SK-N-SH (cell line): Measurements from ENCODE around the gene ZNF775. TPM values are rescaled to one million over a fixed set of nuclear protein-coding genes. Genes with fewer than 3 reads are reported as not detected.

Experiments
- CTCF ChIA-PET: fragments of 300-600, 350-600 bp; formaldehyde crosslinking; extraction: SDS; loops from one replicate; lab custom pipeline; 2021; lab: Yijun Ruan, JAX
- POLR2A ChIA-PET: fragments of 350-600 bp; sonication (Branson Sonifier 250); formaldehyde crosslinking; extraction: SDS; loops from one replicate; lab custom pipeline; 2020; ENCODE audit warnings: antibody characterized with exemption, inconsistent platforms; lab: Yijun Ruan, JAX
- DNase-seq: peaks from one replicate; pipeline ENCODE4 v3.0.0; 2012
- H2AFZ ChIP-seq: fragments of 200-600 bp; sonication (generic); 2 replicates; pipeline ENCODE4 v1.8.1; 2016; ENCODE audit warnings: antibody characterized with exemption, mild to moderate bottlenecking, low read depth
- H3F3A ChIP-seq: fragments of 200-600 bp; sonication (generic); replicated peaks from 2 replicates; pipeline ENCODE3; 2016; ENCODE audit warnings: antibody characterized with exemption, mild to moderate bottlenecking; ENCODE audit not compliant: insufficient read depth
- H3K27ac ChIP-seq, 2 experiments: fragments of 200-500 bp in 1 of 2; fragments of 200-600 bp in 1 of 2; sonication (Bioruptor generic) in 1 of 2; sonication (generic), shearing (Covaris generic) in 1 of 2; 2 replicates each; pipeline versions ENCODE4 v1.5.1 to v1.6.1; 2014 to 2016; ENCODE audit warnings: low read depth in 2 of 2, inconsistent platforms in 1 of 2, low read length in 1 of 2, mild to moderate bottlenecking in 1 of 2, mixed read lengths in 1 of 2
- H3K27me3 ChIP-seq: fragments of 200-600 bp; sonication (generic), shearing (Covaris generic); 2 replicates; pipeline ENCODE4 v1.6.1; 2016; ENCODE audit warnings: mixed run types; ENCODE audit not compliant: insufficient read depth
- H3K36me3 ChIP-seq, 2 experiments: fragments of 200-500 bp in 1 of 2; fragments of 200-600 bp in 1 of 2; sonication (Bioruptor generic) in 1 of 2; sonication (generic) in 1 of 2; replicated peaks in 1 of 2; 2 replicates each; pipeline versions ENCODE3 to v1.5.1; 2014 to 2016; ENCODE audit warnings: low read length in 1 of 2, mild to moderate bottlenecking in 1 of 2; ENCODE audit not compliant: insufficient read depth in 2 of 2, control insufficient read depth in 1 of 2
- H3K4me1 ChIP-seq, 2 experiments: fragments of 200-500 bp in 1 of 2; fragments of 200-600 bp in 1 of 2; sonication (Bioruptor generic) in 1 of 2; sonication (generic), shearing (Covaris generic) in 1 of 2; 2 replicates each; pipeline versions ENCODE4 v1.5.1 to v1.6.1; 2014 to 2016; ENCODE audit warnings: low read depth in 1 of 2, low read length in 1 of 2, mixed run types in 1 of 2; ENCODE audit not compliant: insufficient read depth in 2 of 2, control insufficient read depth in 1 of 2
- H3K4me2 ChIP-seq: fragments of 200-600 bp; sonication (generic), shearing (Covaris generic); 2 replicates; pipeline ENCODE4 v1.6.1; 2017; ENCODE audit warnings: mixed run types
- H3K4me3 ChIP-seq, 2 experiments: fragments of 200-500 bp in 1 of 2; fragments of 200-600 bp in 1 of 2; sonication (Bioruptor generic) in 1 of 2; sonication (generic), shearing (Covaris generic) in 1 of 2; 2 replicates each; pipeline versions ENCODE4 v1.5.1 to v1.8.1; 2014 to 2016; ENCODE audit warnings: low read depth in 2 of 2, inconsistent platforms in 1 of 2, low read length in 1 of 2, mild to moderate bottlenecking in 1 of 2, mixed read lengths in 1 of 2, moderate library complexity in 1 of 2
- H3K79me2 ChIP-seq: fragments of 200-600 bp; sonication (generic); 2 replicates; pipeline ENCODE4 v1.8.1; 2017; ENCODE audit warnings: mild to moderate bottlenecking; ENCODE audit not compliant: insufficient read depth
- H3K9ac ChIP-seq: fragments of 200-600 bp; sonication (generic); 2 replicates; pipeline ENCODE4 v1.6.1; 2017; ENCODE audit warnings: mixed run types
- H3K9me2 ChIP-seq: fragments of 200-600 bp; sonication (generic); 2 replicates; pipeline ENCODE4 v1.6.1; 2017; ENCODE audit warnings: mixed run types
- H3K9me3 ChIP-seq: fragments of 200-600 bp; sonication (generic); 2 replicates; pipeline ENCODE4 v1.6.1; 2017; ENCODE audit warnings: mixed run types, mild to moderate bottlenecking, moderate library complexity
- H4K20me1 ChIP-seq: fragments of 200-600 bp; sonication (generic); 2 replicates; pipeline ENCODE4 v1.6.1; 2017; ENCODE audit warnings: mild to moderate bottlenecking, mixed run types; ENCODE audit not compliant: insufficient read depth
- EP300 ChIP-seq, 2 experiments: IDR thresholded peaks; 2 replicates each; pipeline versions ENCODE4 v1.4.0 to v1.6.1; 2012; ENCODE audit warnings: borderline replicate concordance in 1 of 2, low read depth in 1 of 2, low read length in 1 of 2
- FOSL2 ChIP-seq: IDR thresholded peaks from 2 replicates; pipeline ENCODE4 v1.4.0; 2012; ENCODE audit warnings: low read depth, mild to moderate bottlenecking, moderate library complexity, borderline replicate concordance
- FOXJ3 ChIP-seq: sonication (generic); formaldehyde crosslinking; IDR thresholded peaks from 2 replicates; pipeline ENCODE4 v1.5.1; 2020; ENCODE audit warnings: mild to moderate bottlenecking, missing genetic modification reagents
- FOXM1 ChIP-seq: IDR thresholded peaks from 2 replicates; pipeline ENCODE4 v1.4.0; 2012; ENCODE audit warnings: low read depth, mild to moderate bottlenecking
- GABPA ChIP-seq: IDR thresholded peaks from 2 replicates; pipeline ENCODE4 v1.4.0; 2012; ENCODE audit warnings: low read depth, mild to moderate bottlenecking
- GATA2 ChIP-seq: sonication (generic); formaldehyde crosslinking; IDR thresholded peaks from 2 replicates; pipeline ENCODE4 v1.5.0; 2020; ENCODE audit warnings: mild to moderate bottlenecking, missing genetic modification reagents
- MEF2A ChIP-seq: IDR thresholded peaks from 2 replicates; pipeline ENCODE4 v1.4.0; 2012; ENCODE audit warnings: low read depth, borderline replicate concordance
- MXI1 ChIP-seq: IDR thresholded peaks from 2 replicates; pipeline ENCODE4 v1.6.1; 2012; ENCODE audit warnings: mild to moderate bottlenecking, low read depth, low read length, improper control_type of control experiment
- NRF1 ChIP-seq: IDR thresholded peaks from 2 replicates; pipeline ENCODE4 v1.6.1; 2012; ENCODE audit warnings: low read depth, mild to moderate bottlenecking, low read length
- RCOR1 ChIP-seq: fragments of 150-350 bp; IDR thresholded peaks from 2 replicates; pipeline ENCODE4 v1.6.1; 2017; ENCODE audit warnings: antibody characterized with exemption, low read length
- RXRA ChIP-seq: IDR thresholded peaks from 2 replicates; pipeline ENCODE4 v1.4.0; 2012; ENCODE audit warnings: low read depth, mild to moderate bottlenecking, borderline replicate concordance
- SIN3A ChIP-seq: IDR thresholded peaks from 2 replicates; pipeline ENCODE4 v1.6.1; 2012; ENCODE audit warnings: low read depth, mild to moderate bottlenecking, low read length, moderate library complexity, borderline replicate concordance
- SMC3 ChIP-seq: IDR thresholded peaks from 2 replicates; pipeline ENCODE4 v1.6.1; 2012; ENCODE audit warnings: low read depth, low read length, improper control_type of control experiment
- TAF1 ChIP-seq: IDR thresholded peaks from 2 replicates; pipeline ENCODE4 v1.6.1; 2012; ENCODE audit warnings: low read depth, mild to moderate bottlenecking, low read length, moderate library complexity, borderline replicate concordance
- YY1 ChIP-seq: IDR thresholded peaks from 2 replicates; pipeline ENCODE4 v1.4.0; 2012; ENCODE audit warnings: low read depth, mild to moderate bottlenecking
- WGBS: methylation state at CpG from one replicate; pipeline ENCODE4 v1.1.6; 2017; ENCODE audit warnings: low lambda C conversion rate; 5-methylcytosine and 5-hydroxymethylcytosine counted together
- polyA plus RNA-seq, 3 experiments: library from polyadenylated mRNA; depleted of rRNA; stranded (reverse); fragments of >200 nt; gene quantifications; 2 replicates each; pipeline ENCODE4 v1.2.3, GENCODE V29; 2012
- TF ChIP-seq, protein P1 (sequence below): IDR thresholded peaks from 2 replicates; pipeline ENCODE4 v1.4.0; 2012; ENCODE audit warnings: low read depth, borderline replicate concordance
- TF ChIP-seq, protein P2 (sequence below): IDR thresholded peaks from 2 replicates; pipeline ENCODE4 v1.4.0; 2012; ENCODE audit warnings: low read depth
- TF ChIP-seq, protein P3 (sequence below): fragments of 150-350 bp; IDR thresholded peaks from 2 replicates; pipeline ENCODE4 v1.6.1; 2017; ENCODE audit warnings: antibody characterized with exemption, low read length, low read depth, borderline replicate concordance
- TF ChIP-seq, protein P4 (sequence below): fragments of 200-600 bp; sonication (generic); IDR thresholded peaks from 2 replicates; pipeline ENCODE4 v1.6.1; 2017; ENCODE audit warnings: antibody characterized with exemption, mild to moderate bottlenecking, moderate library complexity

ZNF775 gene
- polyA plus RNA-seq, 1 of the 3 experiments (the other 2 are of a cell fraction): 5.0 TPM

DNA sequence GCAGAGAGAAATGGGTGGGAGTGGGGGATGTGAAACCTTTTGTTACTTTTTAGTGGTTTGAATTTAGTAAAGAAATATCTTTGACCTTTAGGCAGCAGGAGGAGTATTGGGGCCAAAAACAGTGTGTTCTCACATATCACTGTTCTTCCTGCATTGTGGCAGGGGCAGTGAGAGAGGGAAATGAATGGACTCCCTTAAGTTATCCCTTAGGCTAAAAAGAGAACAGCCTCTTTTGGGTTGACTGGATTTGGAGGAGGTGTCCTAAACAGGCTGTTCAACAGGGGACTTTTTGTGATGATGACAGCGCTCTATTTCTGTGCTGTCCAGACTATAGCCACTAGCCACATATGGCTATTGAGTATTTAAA lies 22.3 kb downstream of the ZNF775 start:
- DNase-seq: no peak
- H3K27ac ChIP-seq: no peak overlapping the region
- H3K4me3 ChIP-seq: no peak overlapping the region
- H3K4me1 ChIP-seq: peaks cover 15 to 40% of the 10 kb centered on the region in 2 experiments
- no peak overlapping the region for H3K4me2 ChIP-seq
- H4K20me1 ChIP-seq: no peaks in the 10 kb centered on the region
- WGBS: 100% methylated on average over 1 of the region's 1 CpG
- H3K27me3 ChIP-seq: no peaks in the 10 kb centered on the region
- CTCF ChIA-PET: interaction anchor here (1.1 to 1.8 kb wide), 4 partner anchors 13 to 46 kb away, joined by 3 to 7 read pairs (median 4); no protein-coding TSS in a partner anchor
- H3K9me3 ChIP-seq: no peaks in the 10 kb centered on the region
- no peak for TF ChIP-seq NRF1
- TF ChIP-seq, protein P1, sequence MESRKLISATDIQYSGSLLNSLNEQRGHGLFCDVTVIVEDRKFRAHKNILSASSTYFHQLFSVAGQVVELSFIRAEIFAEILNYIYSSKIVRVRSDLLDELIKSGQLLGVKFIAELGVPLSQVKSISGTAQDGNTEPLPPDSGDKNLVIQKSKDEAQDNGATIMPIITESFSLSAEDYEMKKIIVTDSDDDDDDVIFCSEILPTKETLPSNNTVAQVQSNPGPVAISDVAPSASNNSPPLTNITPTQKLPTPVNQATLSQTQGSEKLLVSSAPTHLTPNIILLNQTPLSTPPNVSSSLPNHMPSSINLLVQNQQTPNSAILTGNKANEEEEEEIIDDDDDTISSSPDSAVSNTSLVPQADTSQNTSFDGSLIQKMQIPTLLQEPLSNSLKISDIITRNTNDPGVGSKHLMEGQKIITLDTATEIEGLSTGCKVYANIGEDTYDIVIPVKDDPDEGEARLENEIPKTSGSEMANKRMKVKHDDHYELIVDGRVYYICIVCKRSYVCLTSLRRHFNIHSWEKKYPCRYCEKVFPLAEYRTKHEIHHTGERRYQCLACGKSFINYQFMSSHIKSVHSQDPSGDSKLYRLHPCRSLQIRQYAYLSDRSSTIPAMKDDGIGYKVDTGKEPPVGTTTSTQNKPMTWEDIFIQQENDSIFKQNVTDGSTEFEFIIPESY: no peak
- no peak for TF ChIP-seq FOXJ3
- TF ChIP-seq MXI1: no peak
- no peaks in the 10 kb centered on the region for H3K9me2 ChIP-seq
- no peaks in the 10 kb centered on the region for H3K79me2 ChIP-seq
- H2AFZ ChIP-seq: no peak overlapping the region
- H3K9ac ChIP-seq: no peak overlapping the region
- H3K36me3 ChIP-seq: peaks cover 0 to 17% of the 10 kb centered on the region in 2 experiments
- POLR2A ChIA-PET: interaction anchor here (0.7 to 2.8 kb wide), 2 partner anchors 31 to 32 kb away, joined by 3 to 10 read pairs; partner anchors contain the start of gene REPIN1
- H3F3A ChIP-seq: peaks cover 9% of the 10 kb centered on the region

DNA sequence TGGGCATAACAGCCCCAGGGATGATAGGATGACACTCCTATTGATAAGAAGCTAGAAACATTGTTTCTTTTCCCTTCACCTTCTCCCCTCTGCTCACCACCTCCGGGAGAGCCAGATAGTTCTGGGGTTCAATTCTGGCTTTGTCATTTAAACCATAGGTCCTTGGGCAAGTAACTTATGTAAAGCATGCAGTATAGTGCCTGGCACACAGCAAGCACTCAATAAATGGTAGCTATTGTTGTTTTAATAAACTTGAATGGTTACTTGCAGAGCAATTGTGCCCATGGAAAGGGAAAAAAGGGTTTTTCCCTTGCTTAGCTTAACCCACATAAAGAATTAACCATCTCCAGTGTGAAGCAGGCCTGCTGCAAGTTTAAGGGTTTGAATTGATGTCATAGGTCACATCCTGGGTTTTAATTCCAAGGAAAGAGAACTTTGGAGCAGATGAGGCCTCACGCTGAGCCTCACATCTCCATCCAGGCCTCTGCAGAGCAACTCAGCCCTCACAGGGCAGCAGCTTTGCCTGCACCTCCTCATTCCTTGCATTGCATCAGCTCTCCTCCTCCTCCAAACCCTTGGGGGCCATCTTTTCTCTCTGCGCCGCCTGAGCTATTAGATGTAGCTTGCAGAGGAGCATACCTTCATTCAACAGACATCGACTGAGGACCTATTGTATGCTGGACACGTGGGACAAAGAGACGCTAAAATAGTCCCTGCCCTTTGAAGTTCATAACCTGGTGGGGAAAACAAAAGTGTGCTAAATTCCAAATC lies 22.9 kb downstream of the ZNF775 start:
- H3F3A ChIP-seq: peaks cover 9% of the 10 kb centered on the region
- no peaks in the 10 kb centered on the region for H3K27me3 ChIP-seq
- no peaks in the 10 kb centered on the region for H4K20me1 ChIP-seq
- no peak overlapping the region for H3K4me2 ChIP-seq
- no peak overlapping the region for H3K4me3 ChIP-seq
- H3K9me3 ChIP-seq: no peaks in the 10 kb centered on the region
- H3K9ac ChIP-seq: no peak overlapping the region
- ChIA-PET POLR2A (interaction anchor here (0.7 to 2.8 kb wide), 2 partner anchors 31 to 33 kb away, joined by 3 to 10 read pairs; partner anchors contain the start of gene REPIN1), CTCF (interaction anchor here (0.6 to 1.8 kb wide), 5 partner anchors 10 to 588 kb away, joined by 3 to 7 read pairs (median 3); no protein-coding TSS in a partner anchor)
- 97% methylated on average over 7 of the region's 7 CpGs for WGBS
- H3K36me3 ChIP-seq: peaks cover 0 to 14% of the 10 kb centered on the region in 2 experiments
- no peak overlapping the region for H3K27ac ChIP-seq
- peaks cover 15 to 43% of the 10 kb centered on the region in 2 experiments for H3K4me1 ChIP-seq
- H2AFZ ChIP-seq: no peak overlapping the region
- DNase-seq: no peak
- no peaks in the 10 kb centered on the region for H3K79me2 ChIP-seq
- H3K9me2 ChIP-seq: no peaks in the 10 kb centered on the region
- TF ChIP-seq, protein P2, sequence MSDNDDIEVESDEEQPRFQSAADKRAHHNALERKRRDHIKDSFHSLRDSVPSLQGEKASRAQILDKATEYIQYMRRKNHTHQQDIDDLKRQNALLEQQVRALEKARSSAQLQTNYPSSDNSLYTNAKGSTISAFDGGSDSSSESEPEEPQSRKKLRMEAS: no peak
- TF ChIP-seq GATA2: no peak
- TF ChIP-seq SMC3: no peak
- TF ChIP-seq, protein P3, sequence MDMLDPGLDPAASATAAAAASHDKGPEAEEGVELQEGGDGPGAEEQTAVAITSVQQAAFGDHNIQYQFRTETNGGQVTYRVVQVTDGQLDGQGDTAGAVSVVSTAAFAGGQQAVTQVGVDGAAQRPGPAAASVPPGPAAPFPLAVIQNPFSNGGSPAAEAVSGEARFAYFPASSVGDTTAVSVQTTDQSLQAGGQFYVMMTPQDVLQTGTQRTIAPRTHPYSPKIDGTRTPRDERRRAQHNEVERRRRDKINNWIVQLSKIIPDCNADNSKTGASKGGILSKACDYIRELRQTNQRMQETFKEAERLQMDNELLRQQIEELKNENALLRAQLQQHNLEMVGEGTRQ: no peak
- no peak for TF ChIP-seq RCOR1
- TF ChIP-seq FOXJ3: no peak
- no peak for TF ChIP-seq NRF1
- no peak for TF ChIP-seq GABPA
- TF ChIP-seq RXRA: no peak
- no peak for TF ChIP-seq TAF1
- no peak for TF ChIP-seq FOSL2
- TF ChIP-seq, protein P4, sequence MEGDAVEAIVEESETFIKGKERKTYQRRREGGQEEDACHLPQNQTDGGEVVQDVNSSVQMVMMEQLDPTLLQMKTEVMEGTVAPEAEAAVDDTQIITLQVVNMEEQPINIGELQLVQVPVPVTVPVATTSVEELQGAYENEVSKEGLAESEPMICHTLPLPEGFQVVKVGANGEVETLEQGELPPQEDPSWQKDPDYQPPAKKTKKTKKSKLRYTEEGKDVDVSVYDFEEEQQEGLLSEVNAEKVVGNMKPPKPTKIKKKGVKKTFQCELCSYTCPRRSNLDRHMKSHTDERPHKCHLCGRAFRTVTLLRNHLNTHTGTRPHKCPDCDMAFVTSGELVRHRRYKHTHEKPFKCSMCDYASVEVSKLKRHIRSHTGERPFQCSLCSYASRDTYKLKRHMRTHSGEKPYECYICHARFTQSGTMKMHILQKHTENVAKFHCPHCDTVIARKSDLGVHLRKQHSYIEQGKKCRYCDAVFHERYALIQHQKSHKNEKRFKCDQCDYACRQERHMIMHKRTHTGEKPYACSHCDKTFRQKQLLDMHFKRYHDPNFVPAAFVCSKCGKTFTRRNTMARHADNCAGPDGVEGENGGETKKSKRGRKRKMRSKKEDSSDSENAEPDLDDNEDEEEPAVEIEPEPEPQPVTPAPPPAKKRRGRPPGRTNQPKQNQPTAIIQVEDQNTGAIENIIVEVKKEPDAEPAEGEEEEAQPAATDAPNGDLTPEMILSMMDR: no peak
- no peak for TF ChIP-seq MEF2A
- no peak for TF ChIP-seq FOXM1
- no peak for TF ChIP-seq SIN3A
- no peak for TF ChIP-seq MXI1
- no peak for TF ChIP-seq YY1
- TF ChIP-seq EP300 (IDR thresholded peaks at IDR 0.05; ENCODE audit: borderline replicate concordance in 1 of 2, low read depth in 1 of 2, low read length in 1 of 2): no peak
